Dendritic cell treated with granulocyte-macrophage colony-stimulating factor and Interleukin-4, amounts not matched to agents 40 ng/mL and 50 ng/mL, for 4 days (primary cell): Measurements from ENCODE around the gene PLA2G4B.

Experiments
- H3K27ac Mint-ChIP-seq: one replicate; pipeline ENCODE4 v1.8.0; 2022; ENCODE audit warnings: mild to moderate bottlenecking, mixed read lengths
- H3K27me3 Mint-ChIP-seq: one replicate; pipeline ENCODE4 v1.8.0; 2022; ENCODE audit warnings: mild to moderate bottlenecking, mixed read lengths
- H3K36me3 Mint-ChIP-seq: one replicate; pipeline ENCODE4 v1.8.0; 2022; ENCODE audit warnings: low read depth, mixed read lengths
- H3K4me1 Mint-ChIP-seq: one replicate; pipeline ENCODE4 v1.8.0; 2022; ENCODE audit warnings: low read depth, mixed read lengths
- H3K4me3 Mint-ChIP-seq: one replicate; pipeline ENCODE4 v1.8.0; 2022; ENCODE audit warnings: mild to moderate bottlenecking, moderate library complexity, mixed read lengths
- H3K9me3 Mint-ChIP-seq: one replicate; pipeline ENCODE4 v1.8.0; 2022; ENCODE audit warnings: mixed read lengths
- intact Hi-C: fragments of 100-400 bp; cut with micrococcal nuclease; formaldehyde crosslinking; loops from one replicate; pipeline ENCODE4 v1.15.0; 2022

The PLA2G4B gene

DNA sequence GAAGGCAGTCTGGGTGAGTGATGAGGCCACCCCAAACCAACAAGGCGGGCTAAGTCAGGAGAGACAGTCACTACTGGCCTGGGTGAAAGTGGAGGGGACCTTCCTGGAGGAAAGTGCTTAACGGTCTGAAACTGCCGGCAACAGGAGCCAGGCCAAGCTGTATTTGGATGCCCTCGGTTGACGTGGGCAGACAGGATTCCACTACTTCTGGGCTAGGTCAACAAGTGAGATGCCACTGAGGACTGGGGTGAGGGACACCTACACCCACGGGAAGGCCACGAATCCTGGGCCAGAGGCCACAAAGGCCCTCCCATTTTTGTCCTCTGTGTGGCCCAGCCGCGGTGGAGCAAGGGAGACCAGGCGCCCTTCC is 42.9 kb downstream of the PLA2G4B start:
- Mint-ChIP-seq H3K27ac (no peak overlapping the region), H3K36me3 (peaks cover 34% of the 10 kb centered on the region), H3K4me3 (no peak overlapping the region), H3K4me1 (peaks cover 20% of the 10 kb centered on the region), H3K9me3 (no peaks in the 10 kb centered on the region), H3K27me3 (peaks cover 36% of the 10 kb centered on the region)
- intact Hi-C loops, result no loop called here

DNA sequence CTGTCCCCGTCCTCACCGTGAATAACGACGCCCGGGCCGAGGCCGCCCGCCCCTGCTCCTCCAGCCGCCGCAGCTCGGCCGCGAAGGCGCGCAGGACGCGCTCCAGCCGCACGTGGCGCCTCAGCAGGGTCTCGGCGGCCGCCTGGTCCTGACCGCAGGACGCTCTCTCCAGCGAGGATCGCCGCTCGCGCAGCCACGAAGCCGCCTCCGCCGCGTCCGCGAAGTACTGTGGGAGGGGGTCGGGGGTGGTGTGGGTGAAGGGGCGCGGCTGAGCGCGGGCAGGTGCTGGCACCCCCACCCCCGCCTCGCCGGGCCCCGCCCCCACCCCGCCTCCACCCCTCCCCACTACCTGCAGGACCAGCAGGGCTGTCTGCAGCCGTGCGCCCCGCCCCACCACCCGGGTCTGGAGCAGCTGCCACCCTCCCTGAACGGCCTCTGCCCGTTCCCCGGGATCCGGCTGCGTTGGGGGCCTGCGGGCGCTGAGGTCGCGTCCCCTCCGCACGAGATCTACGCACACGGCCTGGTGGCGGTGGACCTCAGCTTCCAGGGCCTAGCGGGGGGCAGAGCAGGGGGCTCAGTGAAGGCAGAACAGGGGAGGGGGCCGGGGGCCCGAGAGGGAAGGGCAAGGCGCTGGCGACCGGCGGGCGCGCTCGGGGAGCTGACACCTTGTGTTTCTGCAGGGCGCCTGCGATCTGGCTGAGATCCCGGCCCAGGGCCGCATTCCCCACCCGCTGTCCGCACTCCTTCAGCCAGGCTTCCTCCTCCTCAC is 43.5 kb downstream of the PLA2G4B start:
- H3K36me3 Mint-ChIP-seq, result peaks cover 40% of the 10 kb centered on the region
- no peak overlapping the region for H3K27ac Mint-ChIP-seq
- peaks cover 36% of the 10 kb centered on the region for H3K27me3 Mint-ChIP-seq
- peaks cover 20% of the 10 kb centered on the region for H3K4me1 Mint-ChIP-seq
- no peak overlapping the region for H3K4me3 Mint-ChIP-seq
- H3K9me3 Mint-ChIP-seq, result no peaks in the 10 kb centered on the region
- intact Hi-C loops, result no loop called here

DNA sequence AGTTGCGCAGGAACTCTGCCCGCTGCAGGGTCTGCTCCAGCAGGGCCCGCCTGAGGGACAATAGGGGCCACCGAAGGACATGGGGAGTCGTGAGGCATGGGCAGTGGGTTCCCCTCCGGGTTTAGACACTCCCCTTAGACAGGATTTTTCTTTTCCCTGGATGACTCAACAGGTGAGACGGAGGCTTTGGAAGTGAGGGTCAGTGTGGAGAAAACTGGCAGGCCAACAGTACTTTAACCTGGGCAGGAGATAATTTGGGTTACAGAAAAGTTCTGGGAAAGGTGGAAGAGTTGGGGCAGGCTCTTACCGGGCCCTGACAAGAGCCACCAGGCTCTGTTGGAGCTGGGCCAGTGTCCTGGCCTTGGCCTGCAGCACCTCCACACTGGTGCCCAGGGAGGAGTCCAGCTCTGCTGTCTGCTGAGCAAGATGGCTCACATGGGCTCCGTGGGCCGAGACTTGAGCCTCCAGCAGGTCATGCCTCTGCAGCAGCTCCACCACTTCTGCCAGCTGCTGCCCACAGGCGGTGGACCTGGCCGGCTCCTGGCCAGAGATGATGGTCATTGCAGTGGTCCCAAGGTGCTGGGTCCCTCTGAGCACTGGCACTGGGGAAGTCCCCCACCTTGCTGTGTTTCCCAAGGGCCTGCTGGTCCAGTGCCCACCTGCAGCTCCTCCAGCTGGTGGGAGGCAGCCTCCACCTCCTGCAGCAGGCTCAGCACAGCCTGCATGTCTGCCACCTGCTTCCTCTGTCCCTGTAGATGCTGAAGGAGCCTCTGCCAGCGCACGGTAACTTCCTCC is 44.2 kb downstream of the PLA2G4B start:
- Mint-ChIP-seq H3K36me3 (peaks cover 47% of the 10 kb centered on the region), H3K27ac (no peak overlapping the region), H3K4me1 (peaks cover 20% of the 10 kb centered on the region), H3K4me3 (no peak overlapping the region), H3K9me3 (no peaks in the 10 kb centered on the region), H3K27me3 (peaks cover 36% of the 10 kb centered on the region)
- intact Hi-C loops, result no loop called here

DNA sequence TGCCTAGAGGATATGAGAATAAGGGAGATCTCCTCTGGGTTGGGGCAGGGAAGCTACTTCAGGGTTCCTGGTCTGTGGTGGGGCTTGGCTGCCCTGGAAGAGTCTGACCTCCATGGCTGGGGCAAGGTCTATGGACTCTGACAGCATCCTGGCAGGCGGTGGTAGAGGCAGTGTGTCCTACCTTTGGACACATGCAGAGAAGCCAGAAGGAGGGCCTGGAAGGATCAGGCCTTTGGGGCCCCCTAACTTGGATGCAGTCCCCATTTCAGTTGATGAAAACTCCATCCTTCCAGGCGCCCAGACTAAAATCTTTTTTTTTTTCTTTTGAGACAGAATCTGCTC is 44.8 kb downstream of the PLA2G4B start:
- Mint-ChIP-seq H3K4me3 (no peak overlapping the region), H3K9me3 (no peaks in the 10 kb centered on the region), H3K4me1 (peaks cover 22% of the 10 kb centered on the region), H3K27me3 (peaks cover 36% of the 10 kb centered on the region), H3K27ac (no peak overlapping the region), H3K36me3 (peaks cover 47% of the 10 kb centered on the region)
- intact Hi-C loops, result no loop called here

DNA sequence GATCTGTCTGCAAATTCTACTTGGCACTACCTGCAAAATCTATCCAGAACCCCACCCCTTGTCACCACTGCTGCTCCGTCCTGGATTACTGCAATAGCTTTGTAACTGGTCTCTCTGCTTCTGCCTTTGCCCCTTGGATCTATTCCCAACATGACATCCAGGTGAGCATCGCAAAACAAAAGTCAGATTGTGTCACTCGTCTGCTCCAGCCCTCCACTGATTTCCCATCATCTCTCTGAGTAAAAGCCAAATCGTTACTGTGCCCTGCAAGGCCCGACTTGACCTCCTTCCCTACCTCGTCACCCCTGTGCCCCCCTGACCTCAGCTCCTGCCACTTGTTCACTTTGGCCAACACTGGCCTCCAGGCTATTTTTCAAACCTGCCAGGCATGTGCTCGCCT is 45.8 kb downstream of the PLA2G4B start:
- no peaks in the 10 kb centered on the region for H3K9me3 Mint-ChIP-seq
- H3K36me3 Mint-ChIP-seq, result peaks cover 42% of the 10 kb centered on the region
- no peak overlapping the region for H3K27ac Mint-ChIP-seq
- no peak overlapping the region for H3K4me3 Mint-ChIP-seq
- intact Hi-C loops, result no loop called here
- H3K27me3 Mint-ChIP-seq, result peaks cover 32% of the 10 kb centered on the region
- H3K4me1 Mint-ChIP-seq, result peaks cover 32% of the 10 kb centered on the region

DNA sequence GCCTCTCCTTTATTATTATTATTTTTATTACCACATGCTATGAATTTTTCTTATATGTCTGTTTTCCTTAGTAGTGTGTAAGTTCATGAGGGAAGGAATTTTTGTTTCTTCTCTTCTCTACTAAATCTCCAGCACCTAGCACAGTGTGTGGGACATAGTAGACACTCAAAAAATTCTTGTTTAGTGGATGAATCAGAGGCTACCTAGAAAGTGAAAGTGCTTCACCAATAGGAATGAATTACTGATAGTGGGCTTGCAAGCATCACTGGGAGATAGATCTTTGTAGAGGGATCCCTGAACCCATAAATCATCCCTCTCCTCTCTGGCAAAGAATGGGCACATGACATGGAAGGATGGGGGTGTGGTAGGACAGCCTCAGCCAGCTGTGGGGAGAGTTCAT is 46.7 kb downstream of the PLA2G4B start:
- Mint-ChIP-seq H3K27ac (no peak overlapping the region), H3K9me3 (no peaks in the 10 kb centered on the region), H3K36me3 (peaks cover 37% of the 10 kb centered on the region), H3K4me3 (no peak overlapping the region), H3K27me3 (peaks cover 26% of the 10 kb centered on the region), H3K4me1 (peaks cover 32% of the 10 kb centered on the region)
- intact Hi-C loops, result no loop called here

DNA sequence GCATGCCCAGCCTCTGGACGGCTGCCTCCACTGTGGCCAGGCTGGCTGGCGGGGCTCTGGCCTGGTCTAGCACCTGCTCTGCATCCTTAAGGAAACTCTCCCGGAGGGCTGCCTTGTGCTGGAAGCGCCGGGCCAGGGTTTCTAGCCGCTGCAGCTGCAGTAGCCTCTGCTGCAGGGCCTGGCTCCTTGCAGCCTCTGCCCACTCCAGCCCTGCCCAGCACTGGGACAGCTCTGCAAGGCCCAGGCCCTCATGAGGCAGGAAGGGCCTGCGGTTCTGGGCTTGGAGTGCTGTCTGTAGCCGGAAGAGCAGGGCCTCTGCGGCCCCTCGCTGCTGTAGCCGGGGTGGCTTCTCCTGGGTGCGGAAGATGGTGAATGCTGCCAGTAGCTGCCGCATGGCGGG is 47.2 kb downstream of the PLA2G4B start:
- no peaks in the 10 kb centered on the region for H3K9me3 Mint-ChIP-seq
- H3K36me3 Mint-ChIP-seq, result peaks cover 32% of the 10 kb centered on the region
- H3K4me1 Mint-ChIP-seq, result peaks cover 32% of the 10 kb centered on the region
- intact Hi-C loops, result no loop called here
- no peak overlapping the region for H3K4me3 Mint-ChIP-seq
- no peak overlapping the region for H3K27ac Mint-ChIP-seq
- H3K27me3 Mint-ChIP-seq, result peaks cover 21% of the 10 kb centered on the region

DNA sequence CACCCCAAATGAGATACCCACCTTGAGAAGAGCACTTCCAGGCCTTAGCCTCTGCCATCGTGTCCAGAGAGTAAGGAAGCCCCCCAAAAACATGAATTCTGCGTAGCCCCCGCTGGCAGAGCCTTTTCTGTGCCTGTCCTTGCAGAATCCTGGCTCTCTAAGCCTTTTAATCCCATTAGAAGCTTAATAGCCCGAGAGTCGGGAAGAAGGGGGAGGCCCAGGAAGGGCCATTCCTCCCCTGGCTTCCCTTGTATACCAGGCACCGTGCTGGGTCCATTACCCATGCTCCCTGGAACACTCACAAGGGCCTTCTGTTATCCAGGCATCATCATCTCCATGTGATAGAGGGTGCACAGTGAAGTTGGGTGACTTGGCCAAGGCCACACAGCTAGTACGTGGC is 48.1 kb downstream of the PLA2G4B start:
- intact Hi-C loops, result no loop called here
- Mint-ChIP-seq H3K27me3 (peaks cover 12% of the 10 kb centered on the region), H3K9me3 (no peaks in the 10 kb centered on the region)

DNA sequence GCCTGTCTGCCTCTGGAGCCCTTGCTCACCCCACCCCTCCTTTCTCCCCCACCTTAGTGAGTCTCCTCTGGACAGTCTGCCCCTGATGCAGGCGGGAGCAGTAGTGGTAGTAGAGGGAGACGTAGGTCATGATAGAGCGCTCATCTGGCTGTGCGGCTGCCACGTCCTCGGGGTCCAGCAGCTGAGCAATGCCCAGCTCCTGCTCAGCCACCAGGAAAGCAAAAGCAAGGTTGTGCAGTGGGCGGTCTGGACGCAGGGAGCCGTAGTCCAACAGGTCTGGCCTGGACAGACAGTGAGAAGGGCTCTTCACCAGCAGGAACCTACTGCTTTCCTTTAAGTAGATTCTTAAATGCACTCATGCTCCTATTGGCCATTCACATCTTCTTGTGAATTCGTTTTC is 48.5 kb downstream of the PLA2G4B start:
- H3K27me3 Mint-ChIP-seq, result peaks cover 11% of the 10 kb centered on the region
- intact Hi-C loops, result no loop called here
- H3K9me3 Mint-ChIP-seq, result no peaks in the 10 kb centered on the region
- H3K36me3 Mint-ChIP-seq, result peaks cover 25% of the 10 kb centered on the region
- H3K27ac Mint-ChIP-seq, result no peak overlapping the region
- H3K4me1 Mint-ChIP-seq, result peaks cover 26% of the 10 kb centered on the region
- H3K4me3 Mint-ChIP-seq, result no peak overlapping the region

More for the DNA sequence above, 48.1 kb downstream of the PLA2G4B start:
- Mint-ChIP-seq H3K36me3 (peaks cover 25% of the 10 kb centered on the region), H3K4me1 (peaks cover 26% of the 10 kb centered on the region), H3K4me3 (no peak overlapping the region), H3K27ac (peak overlapping the region; percentile 22)

DNA sequence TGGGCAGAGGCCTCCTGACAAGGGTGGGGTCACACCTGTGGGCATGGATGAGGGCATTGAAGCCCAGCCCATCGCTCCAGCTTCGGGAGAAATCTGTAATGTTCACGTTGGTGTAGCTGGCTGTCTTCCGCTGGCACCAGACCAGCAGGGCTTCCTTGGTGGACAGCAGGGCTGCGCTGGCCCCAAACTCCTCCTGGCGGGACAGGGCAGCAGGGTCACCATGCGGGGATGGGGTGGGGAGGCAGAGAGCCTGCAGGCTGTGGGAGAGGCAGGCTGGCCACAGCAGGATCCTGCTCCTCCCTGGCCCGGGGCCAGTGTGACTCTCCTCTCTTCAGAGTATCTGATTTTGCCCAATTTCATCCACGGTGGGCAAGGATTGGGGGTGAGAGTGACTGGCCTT is 49.2 kb downstream of the PLA2G4B start:
- intact Hi-C loops, result no loop called here
- Mint-ChIP-seq H3K4me1 (peaks cover 25% of the 10 kb centered on the region), H3K36me3 (peaks cover 25% of the 10 kb centered on the region), H3K9me3 (no peaks in the 10 kb centered on the region), H3K4me3 (no peak overlapping the region), H3K27ac (no peak overlapping the region), H3K27me3 (peaks cover 6% of the 10 kb centered on the region)

DNA sequence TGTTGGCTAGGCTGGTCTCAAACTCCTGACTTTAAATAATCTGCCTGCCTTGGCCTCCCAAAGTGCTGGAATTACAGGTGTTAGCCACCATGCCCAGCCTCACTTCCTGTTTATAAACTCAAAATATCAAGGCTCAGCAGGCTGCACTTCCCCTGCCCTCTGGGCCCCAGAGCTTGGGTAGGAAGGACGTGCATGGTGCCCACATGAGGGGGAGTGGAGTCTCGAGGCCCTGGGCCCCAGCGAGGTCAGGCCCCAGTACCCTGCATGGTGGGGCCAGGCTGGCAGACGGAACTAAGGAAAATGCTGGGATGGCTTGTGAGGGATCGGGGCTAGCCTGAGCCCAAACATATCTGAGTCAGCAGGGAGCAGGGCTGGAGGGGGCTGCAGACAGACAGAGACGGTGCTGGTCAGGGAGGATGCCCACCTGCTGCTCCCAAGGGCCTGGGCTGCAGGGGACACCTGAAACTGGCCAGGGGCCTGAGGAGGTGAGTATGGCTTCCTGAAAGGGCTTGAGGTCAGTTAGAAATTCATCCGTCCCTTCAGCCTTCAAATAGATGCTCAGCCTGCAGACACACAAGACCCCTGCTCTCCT is 50.1 kb downstream of the PLA2G4B start:
- intact Hi-C loops, result no loop called here
- Mint-ChIP-seq H3K4me1 (peaks cover 25% of the 10 kb centered on the region), H3K27me3 (peaks cover 2% of the 10 kb centered on the region), H3K27ac (no peak overlapping the region), H3K36me3 (peaks cover 25% of the 10 kb centered on the region), H3K4me3 (no peak overlapping the region), H3K9me3 (no peaks in the 10 kb centered on the region)

DNA sequence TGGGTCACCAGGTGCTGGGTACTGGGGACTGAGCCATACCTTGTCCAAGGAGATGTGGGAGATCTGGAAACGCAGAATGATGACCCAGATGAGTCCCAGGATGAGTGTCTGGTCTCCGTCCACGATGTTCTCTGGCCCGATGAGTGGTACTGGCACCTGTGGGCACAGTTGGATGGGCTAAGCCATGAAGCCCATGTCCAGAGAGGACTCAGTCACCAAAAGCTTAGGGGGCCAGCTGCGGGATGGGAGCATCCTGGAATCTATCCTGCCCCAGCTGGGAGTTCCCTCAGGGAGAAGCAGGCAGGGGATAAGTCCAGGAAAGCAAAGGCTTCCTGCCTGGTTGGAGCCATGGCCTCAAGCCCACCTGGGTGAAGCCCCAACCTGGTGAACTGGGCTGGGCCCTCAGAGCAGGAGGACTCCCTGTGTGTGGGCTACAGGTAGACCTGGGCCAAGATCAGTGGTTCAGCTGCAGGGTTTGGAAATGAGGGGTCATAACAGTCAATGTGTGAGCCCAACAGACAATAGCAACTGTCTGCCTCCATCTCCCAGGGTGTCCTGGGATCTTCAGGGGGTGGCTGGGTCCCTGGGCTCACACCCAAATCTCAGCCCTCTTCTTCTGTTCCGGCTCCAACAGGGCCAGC is 51.5 kb downstream of the PLA2G4B start:
- no peaks in the 10 kb centered on the region for H3K9me3 Mint-ChIP-seq
- intact Hi-C loops, result no loop called here
- H3K4me1 Mint-ChIP-seq, result peaks cover 39% of the 10 kb centered on the region
- H3K27ac Mint-ChIP-seq, result peak overlapping the region; percentile 9
- H3K27me3 Mint-ChIP-seq, result peaks cover 2% of the 10 kb centered on the region
- H3K36me3 Mint-ChIP-seq, result peaks cover 26% of the 10 kb centered on the region
- no peak overlapping the region for H3K4me3 Mint-ChIP-seq

DNA sequence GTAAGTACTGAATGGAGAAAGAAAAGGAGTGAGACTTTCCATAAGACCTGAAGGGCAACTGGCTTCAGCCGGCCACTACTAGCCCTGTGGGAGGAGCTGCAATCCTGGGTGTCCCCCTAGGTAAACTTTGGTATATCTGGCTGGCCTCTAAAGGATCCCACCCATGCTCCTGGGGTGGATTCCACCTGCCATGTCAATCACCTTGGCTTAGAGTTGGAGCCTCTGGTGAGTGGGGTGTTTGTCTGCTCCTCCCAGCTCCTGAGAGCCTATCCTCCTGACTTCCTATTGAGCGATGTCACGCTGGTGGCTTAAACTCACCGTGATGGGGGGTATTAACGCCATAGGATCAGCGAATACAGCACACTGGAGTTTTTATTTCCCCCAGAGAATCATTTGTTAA is 52.6 kb downstream of the PLA2G4B start:
- intact Hi-C loops, result no loop called here
- peaks cover 2% of the 10 kb centered on the region for H3K27me3 Mint-ChIP-seq
- no peaks in the 10 kb centered on the region for H3K9me3 Mint-ChIP-seq
- peaks cover 44% of the 10 kb centered on the region for H3K4me1 Mint-ChIP-seq
- H3K4me3 Mint-ChIP-seq, result no peak overlapping the region
- H3K27ac Mint-ChIP-seq, result no peak overlapping the region
- peaks cover 25% of the 10 kb centered on the region for H3K36me3 Mint-ChIP-seq

DNA sequence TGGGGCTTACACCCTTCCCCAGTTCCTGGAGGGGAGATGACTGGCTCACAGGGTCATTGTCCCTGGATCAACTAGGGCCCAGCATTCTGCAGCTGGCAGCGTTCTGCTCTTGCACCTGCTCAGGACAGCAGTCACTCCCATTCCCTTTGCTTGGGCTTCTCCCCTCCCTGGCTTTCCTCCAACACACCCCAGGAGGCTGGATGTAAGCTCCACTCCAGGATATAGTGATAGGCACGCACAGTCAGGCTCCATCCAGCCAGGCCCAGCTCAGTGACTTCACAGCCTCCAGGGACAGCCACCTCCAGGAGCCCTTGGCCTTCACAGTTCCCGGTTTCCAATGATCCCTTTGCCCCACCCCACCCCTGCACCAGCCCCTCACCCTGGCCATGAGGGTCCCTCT is 53.3 kb downstream of the PLA2G4B start:
- no peak overlapping the region for H3K4me3 Mint-ChIP-seq
- intact Hi-C loops, result no loop called here
- peaks cover 2% of the 10 kb centered on the region for H3K27me3 Mint-ChIP-seq
- H3K4me1 Mint-ChIP-seq, result peaks cover 44% of the 10 kb centered on the region
- no peaks in the 10 kb centered on the region for H3K9me3 Mint-ChIP-seq
- H3K27ac Mint-ChIP-seq, result peak overlapping the region; percentile 10
- H3K36me3 Mint-ChIP-seq, result peaks cover 25% of the 10 kb centered on the region
